CD4-positive, alpha-beta memory T cell (primary cell): Measurements from ENCODE around the gene PLAAT3. TPM values are rescaled to one million over a fixed set of nuclear protein-coding genes. Genes with fewer than 3 reads are reported as not detected.
"Not testable (repeated sequence)": the region's sequence is repeated elsewhere in the genome, so short reads cannot be mapped to it uniquely, and the experiment has no call there.

Experiments used
- CTCF ChIA-PET: fragments of 350-600 bp; sonication (Branson Sonifier 250); formaldehyde crosslinking; loops from one replicate; lab custom pipeline; 2021; ENCODE audit warnings: inconsistent platforms; ENCODE audit not compliant: partially characterized antibody; lab: Charles Lee
- POLR2A ChIA-PET: fragments of 350-600 bp; sonication (Branson Sonifier 250); formaldehyde crosslinking; loops from one replicate; lab custom pipeline; 2021; ENCODE audit not compliant: partially characterized antibody; lab: Charles Lee
- DNase-seq, 5 donors: peaks; one replicate each; pipeline versions ENCODE4 v3.0.0 to v3.0.0-alpha.2; 2020 to 2022; ENCODE audit warnings: mixed read lengths in 1 of 5
- H3K27ac ChIP-seq: one replicate; pipeline ENCODE4 v1.7.0; 2013; ENCODE audit warnings: low read depth, low read length
- H3K27me3 ChIP-seq: 2 replicates; pipeline ENCODE4 v1.7.0; 2013; ENCODE audit warnings: mild to moderate bottlenecking, low read length, moderate library complexity; ENCODE audit not compliant: insufficient read depth
- H3K36me3 ChIP-seq: 2 replicates; pipeline ENCODE4 v1.7.0; 2013; ENCODE audit warnings: mild to moderate bottlenecking, low read length, moderate library complexity; ENCODE audit not compliant: insufficient read depth
- H3K4me1 ChIP-seq: 2 replicates; pipeline ENCODE4 v1.7.0; 2013; ENCODE audit warnings: mild to moderate bottlenecking, low read length, moderate library complexity; ENCODE audit not compliant: insufficient read depth
- H3K4me3 ChIP-seq, 2 donors: one replicate each; pipeline ENCODE4 v1.7.0; 2013; ENCODE audit warnings: low read length in 2 of 2, mild to moderate bottlenecking in 1 of 2
- H3K9me3 ChIP-seq, 2 donors: one replicate each; pipeline ENCODE4 v1.7.0; 2013; ENCODE audit warnings: low read length in 2 of 2, control low read depth in 1 of 2; ENCODE audit not compliant: control insufficient read depth in 1 of 2
- H3K27ac Mint-ChIP-seq, 7 donors: one replicate each; pipeline ENCODE4 v1.8.0; 2020 to 2021; ENCODE audit warnings: mixed read lengths in 7 of 7, mild to moderate bottlenecking in 6 of 7, inconsistent platforms in 3 of 7, moderate library complexity in 3 of 7
- H3K27me3 Mint-ChIP-seq, 2 donors: one replicate each; pipeline ENCODE4 v1.8.0; 2020 to 2021; ENCODE audit warnings: mixed read lengths in 2 of 2
- H3K36me3 Mint-ChIP-seq, 2 donors: one replicate each; pipeline ENCODE4 v1.8.0; 2020 to 2021; ENCODE audit warnings: mixed read lengths in 2 of 2, inconsistent platforms in 1 of 2, mild to moderate bottlenecking in 1 of 2
- H3K4me1 Mint-ChIP-seq, 4 donors: one replicate each; pipeline ENCODE4 v1.8.0; 2020 to 2021; ENCODE audit warnings: mixed read lengths in 4 of 4, mild to moderate bottlenecking in 1 of 4
- H3K4me3 Mint-ChIP-seq, 8 donors: one replicate each; pipeline ENCODE4 v1.8.0; 2020 to 2021; ENCODE audit warnings: mixed read lengths in 8 of 8, mild to moderate bottlenecking in 7 of 8, moderate library complexity in 6 of 8, inconsistent platforms in 3 of 8
- H3K9me3 Mint-ChIP-seq, 8 donors: one replicate each; pipeline ENCODE4 v1.8.0; 2020 to 2021; ENCODE audit warnings: mixed read lengths in 8 of 8, mild to moderate bottlenecking in 5 of 8, inconsistent platforms in 3 of 8, moderate library complexity in 1 of 8
- intact Hi-C: fragments of 100-400 bp; cut with micrococcal nuclease; formaldehyde crosslinking; loops from one replicate; pipeline ENCODE4 v1.15.1; 2023
- polyA plus RNA-seq, 2 donors: library from polyadenylated mRNA; unstranded; fragments of 300-500 nt; fragmentation: Illumina TruSeq; gene quantifications; one replicate each; pipeline ENCODE4 v1.2.3, GENCODE V29; 2021
- total RNA-seq, 2 experiments: library from RNA; stranded (reverse); gene quantifications; one replicate each; pipeline ENCODE4 v1.2.3, GENCODE V29; 2021

PLAAT3 gene
- total and polyA plus RNA-seq, 4 experiments from 2014 or later, result 3.6 to 9.2 (median 6.1) TPM

GRCh38 chr11:63621071-63621470, 6.8 kb upstream of the PLAAT3 start:
- no peak for DNase-seq
- no peaks in the 10 kb centered on the region for H3K4me1 ChIP-seq
- no peak overlapping the region for H3K4me3 Mint-ChIP-seq

GRCh38 chr11:63619967-63620366, 5.7 kb upstream of the PLAAT3 start:
- no peak overlapping the region for H3K4me3 Mint-ChIP-seq
- peak overlapping the region in 1 of 7 donors; percentile 9 for H3K27ac Mint-ChIP-seq
- ChIA-PET CTCF (interaction anchor here (0.7 kb wide), 1 partner anchor 18 kb away, joined by 3 read pairs; no protein-coding TSS in a partner anchor), POLR2A (no interaction called here)
- peaks cover 0 to 3% (median under 1%) of the 10 kb centered on the region in 4 donors for H3K4me1 Mint-ChIP-seq
- H3K27ac ChIP-seq, result no peak overlapping the region
- H3K9me3 Mint-ChIP-seq, result no peaks in the 10 kb centered on the region
- intact Hi-C loops, result no loop called here
- DNase-seq, result no peak
- H3K4me1 ChIP-seq, result no peaks in the 10 kb centered on the region
- no peaks in the 10 kb centered on the region for H3K27me3 ChIP-seq
- H3K9me3 ChIP-seq, result no peaks in the 10 kb centered on the region
- no peak overlapping the region for H3K4me3 ChIP-seq
- H3K36me3 Mint-ChIP-seq, result no peaks in the 10 kb centered on the region
- H3K36me3 ChIP-seq, result no peaks in the 10 kb centered on the region
- H3K27me3 Mint-ChIP-seq, result no peaks in the 10 kb centered on the region

More at GRCh38 chr11:63621071-63621470, 6.8 kb upstream of the PLAAT3 start:
- H3K27ac ChIP-seq, result no peak overlapping the region
- H3K36me3 ChIP-seq, result no peaks in the 10 kb centered on the region
- Mint-ChIP-seq H3K27ac (peak overlapping the region in 1 of 7 donors; percentile 72), H3K9me3 (no peaks in the 10 kb centered on the region), H3K36me3 (peaks cover 0 to 1% of the 10 kb centered on the region in 2 donors), H3K4me1 (peaks cover 0 to 3% (median under 1%) of the 10 kb centered on the region in 4 donors), H3K27me3 (no peaks in the 10 kb centered on the region)
- no peaks in the 10 kb centered on the region for H3K9me3 ChIP-seq
- ChIA-PET POLR2A (interaction anchor here (0.9 kb wide), 1 partner anchor 54 kb away, joined by 3 read pairs; no protein-coding TSS in a partner anchor), CTCF (no interaction called here)
- no peaks in the 10 kb centered on the region for H3K27me3 ChIP-seq
- intact Hi-C loops, result no loop called here
- no peak overlapping the region for H3K4me3 ChIP-seq

- H3K27ac ChIP-seq, H3K9me3 Mint-ChIP-seq, H3K27me3 Mint-ChIP-seq, H3K27me3 ChIP-seq, intact Hi-C loops, H3K4me3 Mint-ChIP-seq, H3K4me3 ChIP-seq, H3K4me1 ChIP-seq, H3K9me3 ChIP-seq, H3K27ac Mint-ChIP-seq, H3K36me3 ChIP-seq, H3K36me3 Mint-ChIP-seq, DNase-seq: not testable (repeated sequence)
- ChIA-PET POLR2A (interaction anchor here (0.7 to 1.0 kb wide), 2 partner anchors 40 to 66 kb away, joined by 3 read pairs; no protein-coding TSS in a partner anchor), CTCF (interaction anchor here (1.3 to 1.8 kb wide), 2 partner anchors 11 to 22 kb away, joined by 5 to 6 read pairs; no protein-coding TSS in a partner anchor)
- H3K4me1 Mint-ChIP-seq, result peaks cover 6 to 13% (median 7%) of the 10 kb centered on the region in 4 donors
Observed at GRCh38 chr11:63617686-63618085, 3.5 kb upstream of the PLAAT3 start.

GRCh38 chr11:63616953-63617352, 2.7 kb upstream of the PLAAT3 start:
- no peak overlapping the region for H3K27ac Mint-ChIP-seq
- H3K4me1 ChIP-seq, result no peaks in the 10 kb centered on the region
- intact Hi-C loops, result no loop called here
- no peaks in the 10 kb centered on the region for H3K27me3 ChIP-seq
- H3K9me3 Mint-ChIP-seq, result no peaks in the 10 kb centered on the region
- no peak overlapping the region for H3K4me3 Mint-ChIP-seq
- no peaks in the 10 kb centered on the region for H3K36me3 ChIP-seq
- H3K27ac ChIP-seq, result no peak overlapping the region
- H3K4me3 ChIP-seq, result no peak overlapping the region
- CTCF ChIA-PET, result no interaction called here
- no peaks in the 10 kb centered on the region for H3K9me3 ChIP-seq
- H3K27me3 Mint-ChIP-seq, result no peaks in the 10 kb centered on the region
- H3K36me3 Mint-ChIP-seq, result no peaks in the 10 kb centered on the region
- DNase-seq, result no peak
- H3K4me1 Mint-ChIP-seq, result peaks cover 6 to 17% (median 8%) of the 10 kb centered on the region in 4 donors
- POLR2A ChIA-PET, result interaction anchor here (1.2 kb wide), 1 partner anchor 79 kb away, joined by 3 read pairs; no protein-coding TSS in a partner anchor

- Histone ChIP-seq H3K27ac (peak overlapping the region; percentile 47), H3K27me3 (no peaks in the 10 kb centered on the region), H3K36me3 (no peaks in the 10 kb centered on the region), H3K9me3 (no peaks in the 10 kb centered on the region), H3K4me3 (peak overlapping the region; percentile 47 to 67), H3K4me1 (no peaks in the 10 kb centered on the region)
- peak overlapping the region; percentile 73 to 88 (median 80) for H3K27ac Mint-ChIP-seq
- CTCF ChIA-PET, result interaction anchor here (1.3 kb wide), 1 partner anchor 134 kb away, joined by 6 read pairs; no protein-coding TSS in a partner anchor
- H3K27me3 Mint-ChIP-seq, result no peaks in the 10 kb centered on the region
- POLR2A ChIA-PET, result interaction anchor here (0.8 to 3.5 kb wide), 9 partner anchors 9 to 123 kb away, joined by 3 to 8 read pairs (median 3); partner anchors contain the start of genes PLAAT4 and PLAAT5
- intact Hi-C loops, result loop anchor here (1.0 to 5.0 kb wide), 3 partner anchors 41 to 76 kb away; partner anchors contain the start of genes ATL3 and PLAAT4
- peak; percentile 32 to 60 (median 43) for DNase-seq
- peak overlapping the region; percentile 86 to 91 (median 88) for H3K4me3 Mint-ChIP-seq
- peaks cover 9 to 33% (median 23%) of the 10 kb centered on the region in 4 donors for H3K4me1 Mint-ChIP-seq
- no peaks in the 10 kb centered on the region for H3K36me3 Mint-ChIP-seq
- H3K9me3 Mint-ChIP-seq, result no peaks in the 10 kb centered on the region
Observed at GRCh38 chr11:63613517-63614135, 607 bp downstream of the PLAAT3 start.

- Mint-ChIP-seq H3K4me3 (no peak overlapping the region), H3K27me3 (no peaks in the 10 kb centered on the region), H3K9me3 (no peaks in the 10 kb centered on the region), H3K36me3 (no peaks in the 10 kb centered on the region), H3K4me1 (peaks cover 9 to 38% (median 25%) of the 10 kb centered on the region in 4 donors), H3K27ac (no peak overlapping the region)
- CTCF ChIA-PET, result no interaction called here
- H3K27me3 ChIP-seq, result no peaks in the 10 kb centered on the region
- no peak for DNase-seq
- POLR2A ChIA-PET, result interaction anchor here (0.6 to 3.5 kb wide), 3 partner anchors 9 to 121 kb away, joined by 3 to 8 read pairs (median 3); partner anchors contain the start of gene PLAAT5
- intact Hi-C loops, result loop anchor here (5.0 kb wide), 2 partner anchors 40 to 75 kb away; partner anchors contain the start of gene PLAAT4
- no peak overlapping the region for H3K27ac ChIP-seq
- H3K9me3 ChIP-seq, result no peaks in the 10 kb centered on the region
- H3K36me3 ChIP-seq, result no peaks in the 10 kb centered on the region
- no peaks in the 10 kb centered on the region for H3K4me1 ChIP-seq
- no peak overlapping the region for H3K4me3 ChIP-seq
Observed at GRCh38 chr11:63612181-63612580, 2.1 kb downstream of the PLAAT3 start.

GRCh38 chr11:63611395-63611747, 2.9 kb downstream of the PLAAT3 start:
- Mint-ChIP-seq H3K4me3 (no peak overlapping the region), H3K4me1 (peaks cover 9 to 38% (median 25%) of the 10 kb centered on the region in 4 donors), H3K9me3 (no peaks in the 10 kb centered on the region), H3K27ac (peak overlapping the region in 1 of 7 donors; percentile 25), H3K36me3 (no peaks in the 10 kb centered on the region), H3K27me3 (no peaks in the 10 kb centered on the region)
- ChIA-PET POLR2A (no interaction called here), CTCF (interaction anchor here (0.6 kb wide), 1 partner anchor 24 kb away, joined by 4 read pairs; no protein-coding TSS in a partner anchor)
- Histone ChIP-seq H3K4me1 (no peaks in the 10 kb centered on the region), H3K27ac (no peak overlapping the region), H3K4me3 (no peak overlapping the region), H3K9me3 (no peaks in the 10 kb centered on the region), H3K27me3 (no peaks in the 10 kb centered on the region), H3K36me3 (no peaks in the 10 kb centered on the region)
- no peak for DNase-seq
- intact Hi-C loops, result loop anchor here (5.0 kb wide), 2 partner anchors 39 to 74 kb away; partner anchors contain the start of gene PLAAT4
